Stimulated activated CD8-positive, alpha-beta memory T cell treated with anti-CD3 and anti-CD28 coated beads, Interleukin-4, amount 100 ng/mL, for 24 hours (primary cell): ENCODE data around the gene LDHD.

Experiments used
- DNase-seq: peaks from one replicate; pipeline ENCODE4 v3.0.0-alpha.2; 2020; ENCODE audit warnings: low read depth

The LDHD gene

GRCh38 chr16:75080205-75081029 is 36.2 kb downstream of the LDHD start:
- no peak for DNase-seq

GRCh38 chr16:75079346-75079926 is 37.1 kb downstream of the LDHD start:
- no peak for DNase-seq

- no peak for DNase-seq
These were observed 37.7 kb downstream of the LDHD start for GRCh38 chr16:75078886-75079285.

GRCh38 chr16:75075688-75076268 is 40.8 kb downstream of the LDHD start:
- DNase-seq, result no peak

- peak; percentile 61 for DNase-seq
These were observed 41.5 kb downstream of the LDHD start for GRCh38 chr16:75074920-75075687.

- no peak for DNase-seq
These were observed 42.2 kb downstream of the LDHD start for GRCh38 chr16:75074304-75074793.

GRCh38 chr16:75073545-75074303 is 42.9 kb downstream of the LDHD start:
- DNase-seq, result no peak

GRCh38 chr16:75072239-75072947 is 44.2 kb downstream of the LDHD start:
- no peak for DNase-seq

- DNase-seq, result no peak
These were observed 45.0 kb downstream of the LDHD start for GRCh38 chr16:75071621-75072020.

- DNase-seq, result no peak
These were observed 46.4 kb downstream of the LDHD start for GRCh38 chr16:75070012-75070841.

GRCh38 chr16:75068085-75069031 is 48.2 kb downstream of the LDHD start:
- no peak for DNase-seq

- no peak for DNase-seq
These were observed 49.6 kb downstream of the LDHD start for GRCh38 chr16:75066861-75067447.

- DNase-seq, result no peak
These were observed 50.9 kb downstream of the LDHD start for GRCh38 chr16:75065521-75066149.

- DNase-seq, result peak; percentile 28
These were observed 51.5 kb downstream of the LDHD start for GRCh38 chr16:75065149-75065505.

GRCh38 chr16:75064403-75065148 is 52.0 kb downstream of the LDHD start:
- no peak for DNase-seq

- DNase-seq, result no peak
These were observed 53.0 kb downstream of the LDHD start for GRCh38 chr16:75063549-75064088.

- DNase-seq, result no peak
These were observed 53.6 kb downstream of the LDHD start for GRCh38 chr16:75062976-75063346.
